ENCODE data around the gene TRIM40. TPM values are rescaled to one million over a fixed set of nuclear protein-coding genes. Genes with fewer than 3 reads are reported as not detected.
A peak's percentile ranks its signal among the peaks of the same experiment; 100 is the strongest.

TRIM40 gene
- total RNA-seq, 5 donors from 2014 or later (not counting 1 experiment from before 2014, with no cell fraction given), result not detected

GRCh38 chr6:30122515-30122914, 13.4 kb upstream of the TRIM40 start:
- peaks cover 31 to 43% of the 10 kb centered on the region in 2 donors for H3K27me3 Mint-ChIP-seq
- WGBS (ENCODE audit: insufficient coverage), result no CpG with 5 or more reads among the region's 2 CpGs
- Histone ChIP-seq H3K4me1 (ENCODE audit: control insufficient read depth in 1 of 2, extremely low read depth in 1 of 2, insufficient read depth in 2 of 2, low read length in 2 of 2) (peaks cover 0 to under 1% of the 10 kb centered on the region in 2 experiments), H3K4me3 (ENCODE audit: control insufficient read depth in 1 of 2, extremely low read depth in 1 of 2, low read length in 1 of 2) (no peak overlapping the region), H3K9me3 (no peaks in the 10 kb centered on the region), H3K27ac (ENCODE audit: low read length) (no peak overlapping the region), H3K27me3 (replicated peaks in 1 of 2; ENCODE audit: control insufficient read depth in 2 of 2, extremely low read depth in 1 of 2, insufficient read depth in 2 of 2, low read length in 1 of 2) (peaks cover 0 to 18% of the 10 kb centered on the region in 2 experiments), H3K36me3 (ENCODE audit: control insufficient read depth in 2 of 2, extremely low read depth in 1 of 2, insufficient read depth in 1 of 2, low read length in 1 of 2) (no peaks in the 10 kb centered on the region)
- POLR2A ChIA-PET, result no interaction called here
- DNase-seq (no peak), ATAC-seq (replicated peaks in 1 of 4) (no peak)
- peaks cover 0 to 3% (median 2%) of the 10 kb centered on the region in 3 donors for H3K4me1 Mint-ChIP-seq
- CTCF ChIA-PET, result interaction anchor here in 1 of 2 donors (0.6 to 0.9 kb wide), 2 partner anchors 14 to 19 kb away, joined by 4 to 9 read pairs; no protein-coding TSS in a partner anchor
- no peak overlapping the region for H3K4me3 Mint-ChIP-seq
- H3K27ac Mint-ChIP-seq, result no peak overlapping the region
- H3K36me3 Mint-ChIP-seq, result no peaks in the 10 kb centered on the region
- no peaks in the 10 kb centered on the region for H3K9me3 Mint-ChIP-seq

GRCh38 chr6:30127238-30128093, 8.5 kb upstream of the TRIM40 start:
- ATAC-seq (replicated peaks in 1 of 4), result peak in 1 of 4 experiments; percentile 22
- no peaks in the 10 kb centered on the region for H3K9me3 ChIP-seq
- no peak for DNase-seq
- H3K36me3 Mint-ChIP-seq, result no peaks in the 10 kb centered on the region
- 47% methylated on average over 47 of the region's 50 CpGs for WGBS (ENCODE audit: insufficient coverage)
- no peak overlapping the region for H3K27ac ChIP-seq (ENCODE audit: low read length)
- H3K4me3 Mint-ChIP-seq, result no peak overlapping the region
- POLR2A ChIA-PET, result no interaction called here
- no peak overlapping the region for H3K27ac Mint-ChIP-seq
- H3K27me3 ChIP-seq (replicated peaks in 1 of 2; ENCODE audit: control insufficient read depth in 2 of 2, extremely low read depth in 1 of 2, insufficient read depth in 2 of 2, low read length in 1 of 2), result peaks cover 6 to 35% of the 10 kb centered on the region in 2 experiments
- H3K4me1 ChIP-seq (ENCODE audit: control insufficient read depth in 1 of 2, extremely low read depth in 1 of 2, insufficient read depth in 2 of 2, low read length in 2 of 2), result peaks cover 0 to 7% of the 10 kb centered on the region in 2 experiments
- H3K4me1 Mint-ChIP-seq, result peaks cover 6 to 9% (median 7%) of the 10 kb centered on the region in 3 donors
- no peaks in the 10 kb centered on the region for H3K36me3 ChIP-seq (ENCODE audit: control insufficient read depth in 2 of 2, extremely low read depth in 1 of 2, insufficient read depth in 1 of 2, low read length in 1 of 2)
- H3K4me3 ChIP-seq (ENCODE audit: control insufficient read depth in 1 of 2, extremely low read depth in 1 of 2, low read length in 1 of 2), result no peak overlapping the region
- peaks cover 62 to 74% of the 10 kb centered on the region in 2 donors for H3K27me3 Mint-ChIP-seq
- CTCF ChIA-PET, result interaction anchor here in 1 of 2 donors (0.7 kb wide), 1 partner anchor 76 kb away, joined by 3 read pairs; no protein-coding TSS in a partner anchor
- no peaks in the 10 kb centered on the region for H3K9me3 Mint-ChIP-seq

- WGBS (ENCODE audit: insufficient coverage), result 50% methylated on average over 1 of the region's 10 CpGs
- ChIA-PET CTCF (interaction anchor here (0.7 to 6.5 kb wide), 2 partner anchors 21 to 25 kb away, joined by 4 to 115 read pairs; no protein-coding TSS in a partner anchor), POLR2A (no interaction called here)
- Histone ChIP-seq H3K4me3 (ENCODE audit: control insufficient read depth in 1 of 2, extremely low read depth in 1 of 2, low read length in 1 of 2) (no peak overlapping the region), H3K36me3 (ENCODE audit: control insufficient read depth in 2 of 2, extremely low read depth in 1 of 2, insufficient read depth in 1 of 2, low read length in 1 of 2) (no peaks in the 10 kb centered on the region), H3K9me3 (no peaks in the 10 kb centered on the region), H3K4me1 (ENCODE audit: control insufficient read depth in 1 of 2, extremely low read depth in 1 of 2, insufficient read depth in 2 of 2, low read length in 2 of 2) (peaks cover 0 to 7% of the 10 kb centered on the region in 2 experiments), H3K27ac (ENCODE audit: low read length) (no peak overlapping the region), H3K27me3 (replicated peaks in 1 of 2; ENCODE audit: control insufficient read depth in 2 of 2, extremely low read depth in 1 of 2, insufficient read depth in 2 of 2, low read length in 1 of 2) (peaks cover 6 to 34% of the 10 kb centered on the region in 2 experiments)
- no peak for ATAC-seq (replicated peaks in 1 of 4)
- no peak overlapping the region for H3K27ac Mint-ChIP-seq
- no peaks in the 10 kb centered on the region for H3K36me3 Mint-ChIP-seq
- H3K27me3 Mint-ChIP-seq, result peaks cover 63 to 77% of the 10 kb centered on the region in 2 donors
- H3K4me1 Mint-ChIP-seq, result peaks cover 6 to 9% (median 7%) of the 10 kb centered on the region in 3 donors
- H3K9me3 Mint-ChIP-seq, result no peaks in the 10 kb centered on the region
- no peak overlapping the region for H3K4me3 Mint-ChIP-seq
- DNase-seq, result no peak
Measured at GRCh38 chr6:30129265-30130178, 6.4 kb upstream of the TRIM40 start.

- DNase-seq, result no peak
- POLR2A ChIA-PET, result no interaction called here
Measured at GRCh38 chr6:30130179-30130679, 5.7 kb upstream of the TRIM40 start.

GRCh38 chr6:30130887-30131862, 4.8 kb upstream of the TRIM40 start:
- peaks cover 7 to 11% (median 9%) of the 10 kb centered on the region in 3 donors for H3K4me1 Mint-ChIP-seq
- no peaks in the 10 kb centered on the region for H3K36me3 ChIP-seq (ENCODE audit: control insufficient read depth in 2 of 2, extremely low read depth in 1 of 2, insufficient read depth in 1 of 2, low read length in 1 of 2)
- H3K27me3 ChIP-seq (replicated peaks in 1 of 2; ENCODE audit: control insufficient read depth in 2 of 2, extremely low read depth in 1 of 2, insufficient read depth in 2 of 2, low read length in 1 of 2), result peaks cover 6 to 33% of the 10 kb centered on the region in 2 experiments
- H3K27ac ChIP-seq (ENCODE audit: low read length), result no peak overlapping the region
- ATAC-seq (replicated peaks in 1 of 4), result peak; percentile 92 to 95 (median 94)
- no peak overlapping the region for H3K27ac Mint-ChIP-seq
- H3K4me1 ChIP-seq (ENCODE audit: control insufficient read depth in 1 of 2, extremely low read depth in 1 of 2, insufficient read depth in 2 of 2, low read length in 2 of 2), result peaks cover 0 to 7% of the 10 kb centered on the region in 2 experiments
- ChIA-PET POLR2A (no interaction called here), CTCF (interaction anchor here (0.7 to 6.5 kb wide), 9 partner anchors 12 to 57 kb away, joined by 3 to 115 read pairs (median 3); no protein-coding TSS in a partner anchor)
- no peaks in the 10 kb centered on the region for H3K36me3 Mint-ChIP-seq
- peak; percentile 38 to 92 (median 61) for DNase-seq
- H3K27me3 Mint-ChIP-seq, result peaks cover 56 to 73% of the 10 kb centered on the region in 2 donors
- H3K4me3 ChIP-seq (ENCODE audit: control insufficient read depth in 1 of 2, extremely low read depth in 1 of 2, low read length in 1 of 2), result no peak overlapping the region
- peak overlapping the region in 1 of 3 donors; percentile 32 for H3K4me3 Mint-ChIP-seq
- no peaks in the 10 kb centered on the region for H3K9me3 Mint-ChIP-seq
- H3K9me3 ChIP-seq, result no peaks in the 10 kb centered on the region
- WGBS (ENCODE audit: insufficient coverage), result 33% methylated on average over 12 of the region's 16 CpGs

More at GRCh38 chr6:30130179-30130679, 5.7 kb upstream of the TRIM40 start:
- H3K27ac Mint-ChIP-seq, result no peak overlapping the region
- H3K36me3 Mint-ChIP-seq, result no peaks in the 10 kb centered on the region
- no peak overlapping the region for H3K4me3 ChIP-seq (ENCODE audit: control insufficient read depth in 1 of 2, extremely low read depth in 1 of 2, low read length in 1 of 2)
- H3K4me1 ChIP-seq (ENCODE audit: control insufficient read depth in 1 of 2, extremely low read depth in 1 of 2, insufficient read depth in 2 of 2, low read length in 2 of 2), result peaks cover 0 to 7% of the 10 kb centered on the region in 2 experiments
- no peak overlapping the region for H3K4me3 Mint-ChIP-seq
- H3K27me3 Mint-ChIP-seq, result peaks cover 61 to 78% of the 10 kb centered on the region in 2 donors
- CTCF ChIA-PET, result interaction anchor here (0.7 to 6.5 kb wide), 5 partner anchors 22 to 30 kb away, joined by 3 to 115 read pairs (median 4); no protein-coding TSS in a partner anchor
- peaks cover 6 to 9% (median 7%) of the 10 kb centered on the region in 3 donors for H3K4me1 Mint-ChIP-seq
- peaks cover 6 to 37% of the 10 kb centered on the region in 2 experiments for H3K27me3 ChIP-seq (replicated peaks in 1 of 2; ENCODE audit: control insufficient read depth in 2 of 2, extremely low read depth in 1 of 2, insufficient read depth in 2 of 2, low read length in 1 of 2)
- H3K9me3 Mint-ChIP-seq, result no peaks in the 10 kb centered on the region
- no peaks in the 10 kb centered on the region for H3K36me3 ChIP-seq (ENCODE audit: control insufficient read depth in 2 of 2, extremely low read depth in 1 of 2, insufficient read depth in 1 of 2, low read length in 1 of 2)
- 40% methylated on average over 2 of the region's 4 CpGs for WGBS (ENCODE audit: insufficient coverage)
- ATAC-seq (replicated peaks in 1 of 4), result no peak
- H3K9me3 ChIP-seq, result no peaks in the 10 kb centered on the region
- no peak overlapping the region for H3K27ac ChIP-seq (ENCODE audit: low read length)

Data from T-cell (primary cell).